Mesenchymal stem cell (in vitro differentiated cells and primary cell): ENCODE measurements around the gene NAALADL2.

Source experiments
- DNase-seq: peaks from one replicate; pipeline ENCODE4 v3.0.0-alpha.2; 2013
- H2AFZ ChIP-seq: one replicate; pipeline ENCODE4 v1.6.1; 2013; ENCODE audit warnings: low read depth, mild to moderate bottlenecking, control low read depth, inconsistent platforms, low read length, moderate library complexity
- H2AK5ac ChIP-seq: 2 replicates; pipeline ENCODE4 v1.6.1; 2013; ENCODE audit warnings: low read length, moderate library complexity, mild to moderate bottlenecking, inconsistent platforms; ENCODE audit not compliant: severe bottlenecking
- H2BK120ac ChIP-seq: one replicate; pipeline ENCODE4 v1.6.1; 2013; ENCODE audit warnings: low read depth, mild to moderate bottlenecking, inconsistent platforms, low read length, moderate library complexity
- H2BK12ac ChIP-seq, 2 experiments: one replicate each; pipeline ENCODE4 v1.6.1; 2013; ENCODE audit warnings: inconsistent platforms in 2 of 2, low read length in 2 of 2, mild to moderate bottlenecking in 2 of 2, moderate library complexity in 2 of 2, control low read depth in 1 of 2
- H2BK15ac ChIP-seq: one replicate; pipeline ENCODE4 v1.6.1; 2013; ENCODE audit warnings: mild to moderate bottlenecking, low read depth, inconsistent platforms; ENCODE audit not compliant: poor library complexity, severe bottlenecking
- H2BK5ac ChIP-seq: 2 replicates; pipeline ENCODE4 v1.6.1; 2013; ENCODE audit warnings: low read depth, mild to moderate bottlenecking, low read length, control low read depth, inconsistent platforms; ENCODE audit not compliant: poor library complexity, severe bottlenecking
- H3K14ac ChIP-seq, 2 experiments: one replicate each; pipeline ENCODE4 v1.6.1; 2013; ENCODE audit warnings: inconsistent platforms in 2 of 2, low read length in 2 of 2, control low read depth in 1 of 2, mild to moderate bottlenecking in 1 of 2, moderate library complexity in 1 of 2
- H3K18ac ChIP-seq, 2 experiments: one replicate each; pipeline ENCODE4 v1.6.1; 2013; ENCODE audit warnings: inconsistent platforms in 2 of 2, low read length in 2 of 2, control low read depth in 1 of 2, low read depth in 1 of 2, mild to moderate bottlenecking in 1 of 2
- H3K23ac ChIP-seq, 2 experiments: one replicate each; pipeline ENCODE4 v1.6.1; 2013; ENCODE audit warnings: inconsistent platforms in 2 of 2, low read length in 2 of 2, mild to moderate bottlenecking in 2 of 2, moderate library complexity in 2 of 2, control low read depth in 1 of 2
- H3K27ac ChIP-seq: 2 replicates; pipeline ENCODE4 v1.5.1; 2013; ENCODE audit warnings: mild to moderate bottlenecking, moderate library complexity, low read length, control low read depth, inconsistent platforms; ENCODE audit not compliant: poor library complexity, severe bottlenecking
- H3K27me3 ChIP-seq, 2 experiments: 2 replicates each; pipeline versions ENCODE4 v1.6.1 to v1.7.0; 2013; ENCODE audit warnings: low read length in 2 of 2, mild to moderate bottlenecking in 2 of 2, moderate library complexity in 2 of 2, control low read depth in 1 of 2, inconsistent platforms in 1 of 2; ENCODE audit not compliant: control insufficient read depth in 1 of 2, insufficient read depth in 1 of 2
- H3K36me3 ChIP-seq, 2 experiments: 2 replicates each; pipeline versions ENCODE4 v1.6.1 to v1.7.0; 2013; ENCODE audit warnings: low read length in 2 of 2, control low read depth in 1 of 2, inconsistent platforms in 1 of 2, low read depth in 1 of 2, mild to moderate bottlenecking in 1 of 2; ENCODE audit not compliant: insufficient read depth in 2 of 2, control insufficient read depth in 1 of 2
- H3K4ac ChIP-seq, 2 experiments: one replicate each; pipeline ENCODE4 v1.6.1; 2013; ENCODE audit warnings: inconsistent platforms in 2 of 2, low read length in 2 of 2, mild to moderate bottlenecking in 2 of 2, moderate library complexity in 2 of 2, control low read depth in 1 of 2, low read depth in 1 of 2
- H3K4me1 ChIP-seq: 2 replicates; pipeline ENCODE4 v1.6.1; 2013; ENCODE audit warnings: low read depth, low read length, control low read depth; ENCODE audit not compliant: control insufficient read depth, insufficient read depth
- H3K4me2 ChIP-seq: 2 replicates; pipeline ENCODE4 v1.6.1; 2013; ENCODE audit warnings: low read length, mild to moderate bottlenecking, inconsistent platforms; ENCODE audit not compliant: poor library complexity, severe bottlenecking
- H3K4me3 ChIP-seq, 2 experiments: 2 replicates each; pipeline versions ENCODE4 v1.5.1 to v1.7.0; 2013; ENCODE audit warnings: low read length in 2 of 2, mild to moderate bottlenecking in 2 of 2, control low read depth in 1 of 2, low read depth in 1 of 2; ENCODE audit not compliant: insufficient read depth in 1 of 2
- H3K79me1 ChIP-seq: replicated peaks from 2 replicates; pipeline ENCODE4 v1.6.1; 2013; ENCODE audit warnings: mild to moderate bottlenecking, control low read depth, low read length, inconsistent platforms; ENCODE audit not compliant: poor library complexity, severe bottlenecking
- H3K9ac ChIP-seq: 2 replicates; pipeline ENCODE4 v1.7.0; 2013; ENCODE audit warnings: mild to moderate bottlenecking, low read length, moderate library complexity
- H3K9me3 ChIP-seq: 2 replicates; pipeline ENCODE4 v1.7.0; 2013; ENCODE audit warnings: mild to moderate bottlenecking, low read length; ENCODE audit not compliant: control insufficient read depth
- H4K8ac ChIP-seq: one replicate; pipeline ENCODE4 v1.6.1; 2013; ENCODE audit warnings: inconsistent platforms, mild to moderate bottlenecking, low read length, moderate library complexity
- H4K91ac ChIP-seq: one replicate; pipeline ENCODE4 v1.6.1; 2013; ENCODE audit warnings: mild to moderate bottlenecking, low read length, inconsistent platforms
- WGBS: methylation state at CpG from one replicate; pipeline ENCODE4 v1.1.7; 2013; ENCODE audit warnings: mixed read lengths; 5-methylcytosine and 5-hydroxymethylcytosine counted together

NAALADL2 gene

GRCh38 chr3:175386630-175387029, 527.5 kb downstream of the NAALADL2 start:
- peak; percentile 90 for DNase-seq
- Histone ChIP-seq H3K4ac (no peak overlapping the region), H2AFZ (no peak overlapping the region), H3K14ac (no peak overlapping the region), H3K4me3 (no peak overlapping the region), H3K27me3 (no peaks in the 10 kb centered on the region), H2BK5ac (no peak overlapping the region), H3K4me1 (no peaks in the 10 kb centered on the region), H2BK12ac (no peak overlapping the region), H3K36me3 (no peaks in the 10 kb centered on the region), H4K91ac (no peak overlapping the region), H3K18ac (no peak overlapping the region), H3K9ac (no peak overlapping the region), H2BK15ac (no peak overlapping the region), H3K27ac (no peak overlapping the region), H3K4me2 (no peak overlapping the region), H4K8ac (no peak overlapping the region), H3K23ac (no peak overlapping the region), H2BK120ac (no peak overlapping the region), H2AK5ac (no peak overlapping the region), H3K9me3 (no peaks in the 10 kb centered on the region), H3K79me1 (no peaks in the 10 kb centered on the region)
- 0% methylated on average over 1 of the region's 3 CpGs for whole genome bisulfite sequencing

- H3K27me3 ChIP-seq = no peaks in the 10 kb centered on the region
- H2BK5ac ChIP-seq = no peak overlapping the region
- H3K27ac ChIP-seq = no peak overlapping the region
- no peak overlapping the region for H2BK120ac ChIP-seq
- no peak overlapping the region for H2BK12ac ChIP-seq
- no peak overlapping the region for H3K4me2 ChIP-seq
- no peak overlapping the region for H2AK5ac ChIP-seq
- H2AFZ ChIP-seq = no peak overlapping the region
- H3K4me1 ChIP-seq = no peaks in the 10 kb centered on the region
- no peak overlapping the region for H2BK15ac ChIP-seq
- no peak overlapping the region for H3K18ac ChIP-seq
- no peak overlapping the region for H3K9ac ChIP-seq
- H3K79me1 ChIP-seq = no peaks in the 10 kb centered on the region
- DNase-seq = no peak
- no peak overlapping the region for H3K23ac ChIP-seq
- no peak overlapping the region for H3K4me3 ChIP-seq
- no peaks in the 10 kb centered on the region for H3K36me3 ChIP-seq
- no peak overlapping the region for H4K91ac ChIP-seq
- H3K4ac ChIP-seq = no peak overlapping the region
- WGBS = no CpG with 5 or more reads among the region's 1 CpG
- H3K9me3 ChIP-seq = no peaks in the 10 kb centered on the region
- H3K14ac ChIP-seq = no peak overlapping the region
- no peak overlapping the region for H4K8ac ChIP-seq
Observed at GRCh38 chr3:175389560-175389959, 530.4 kb downstream of the NAALADL2 start.

- Histone ChIP-seq H2BK12ac (no peak overlapping the region), H3K9me3 (no peaks in the 10 kb centered on the region), H3K4ac (no peak overlapping the region), H2BK120ac (no peak overlapping the region), H3K4me3 (no peak overlapping the region), H2BK15ac (no peak overlapping the region), H3K27me3 (no peaks in the 10 kb centered on the region), H3K4me2 (no peak overlapping the region), H3K18ac (peak overlapping the region in 1 of 2 experiments; percentile 12), H3K4me1 (no peaks in the 10 kb centered on the region), H2BK5ac (no peak overlapping the region), H2AFZ (no peak overlapping the region), H3K79me1 (no peaks in the 10 kb centered on the region), H3K36me3 (no peaks in the 10 kb centered on the region), H3K23ac (no peak overlapping the region), H2AK5ac (no peak overlapping the region), H4K91ac (no peak overlapping the region), H4K8ac (no peak overlapping the region), H3K14ac (no peak overlapping the region), H3K27ac (no peak overlapping the region), H3K9ac (no peak overlapping the region)
- WGBS = no CpG with 5 or more reads among the region's 1 CpG
- DNase-seq = no peak
Observed at GRCh38 chr3:175391601-175392000, 532.5 kb downstream of the NAALADL2 start.

GRCh38 chr3:175392653-175393052, 533.5 kb downstream of the NAALADL2 start:
- DNase-seq = peak; percentile 59
- H4K8ac ChIP-seq = no peak overlapping the region
- no peak overlapping the region for H3K18ac ChIP-seq
- no peaks in the 10 kb centered on the region for H3K79me1 ChIP-seq
- no peak overlapping the region for H3K23ac ChIP-seq
- no peak overlapping the region for H3K9ac ChIP-seq
- no peak overlapping the region for H3K4me3 ChIP-seq
- no peaks in the 10 kb centered on the region for H3K36me3 ChIP-seq
- H3K14ac ChIP-seq = no peak overlapping the region
- no peak overlapping the region for H4K91ac ChIP-seq
- H3K27me3 ChIP-seq = no peaks in the 10 kb centered on the region
- no peak overlapping the region for H3K4me2 ChIP-seq
- no peak overlapping the region for H2BK120ac ChIP-seq
- 100% methylated on average over 2 of the region's 4 CpGs for WGBS
- no peak overlapping the region for H2BK5ac ChIP-seq
- H2BK15ac ChIP-seq = no peak overlapping the region
- no peak overlapping the region for H2AFZ ChIP-seq
- no peaks in the 10 kb centered on the region for H3K4me1 ChIP-seq
- H3K9me3 ChIP-seq = no peaks in the 10 kb centered on the region
- H3K27ac ChIP-seq = no peak overlapping the region
- no peak overlapping the region for H2AK5ac ChIP-seq
- no peak overlapping the region for H2BK12ac ChIP-seq
- H3K4ac ChIP-seq = no peak overlapping the region
